Stimulated activated CD4-positive, alpha-beta T cell treated with anti-CD3 and anti-CD28 coated beads, Interleukin-4, amount 100 ng/mL, for 48 hours (primary cell): Measurements from ENCODE around the gene C6orf62.
A peak's percentile ranks its signal among the peaks of the same experiment; 100 is the strongest.
"Not testable (repeated sequence)": the region's sequence is repeated elsewhere in the genome, so short reads cannot be mapped to it uniquely, and the experiment has no call there.

Source experiments
- DNase-seq, 2 donors: peaks; one replicate each; pipeline ENCODE4 v3.0.0-alpha.2; 2020; ENCODE audit warnings: low read depth in 2 of 2

Gene C6orf62

DNA sequence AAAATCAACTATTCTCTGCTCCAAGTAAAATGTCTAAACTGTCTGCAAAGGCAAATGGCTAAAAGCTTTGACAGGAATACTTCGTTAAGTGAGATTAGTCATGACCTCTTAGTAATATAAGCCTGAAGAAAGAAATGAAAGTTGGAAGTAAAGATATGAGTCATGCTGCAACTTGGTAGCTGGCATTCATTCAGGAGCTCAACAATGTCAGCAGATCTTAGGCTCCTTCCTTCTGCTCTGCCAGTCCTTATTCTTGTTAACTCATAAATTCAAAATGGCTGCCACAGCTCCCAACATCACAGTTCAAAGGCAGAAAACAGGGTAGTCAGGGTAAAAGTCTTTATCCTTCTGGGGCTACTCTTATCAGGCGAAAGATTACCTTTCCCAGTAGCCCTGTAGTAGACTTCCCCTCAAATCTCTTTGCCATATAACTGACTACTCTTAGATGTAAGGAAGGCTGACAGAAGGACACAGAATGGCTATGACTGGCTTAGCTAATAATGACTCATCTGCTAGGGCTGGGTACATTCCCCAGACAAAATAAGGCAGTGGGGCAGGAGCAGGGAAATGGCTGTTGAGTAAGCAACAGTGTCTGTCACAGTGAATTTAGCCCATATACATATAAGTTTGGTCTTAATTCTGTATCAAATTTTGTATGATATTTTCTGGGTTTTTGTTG, 24.4 kb upstream of the C6orf62 start:
- DNase-seq: peak in 1 of 2 donors; percentile 26

DNA sequence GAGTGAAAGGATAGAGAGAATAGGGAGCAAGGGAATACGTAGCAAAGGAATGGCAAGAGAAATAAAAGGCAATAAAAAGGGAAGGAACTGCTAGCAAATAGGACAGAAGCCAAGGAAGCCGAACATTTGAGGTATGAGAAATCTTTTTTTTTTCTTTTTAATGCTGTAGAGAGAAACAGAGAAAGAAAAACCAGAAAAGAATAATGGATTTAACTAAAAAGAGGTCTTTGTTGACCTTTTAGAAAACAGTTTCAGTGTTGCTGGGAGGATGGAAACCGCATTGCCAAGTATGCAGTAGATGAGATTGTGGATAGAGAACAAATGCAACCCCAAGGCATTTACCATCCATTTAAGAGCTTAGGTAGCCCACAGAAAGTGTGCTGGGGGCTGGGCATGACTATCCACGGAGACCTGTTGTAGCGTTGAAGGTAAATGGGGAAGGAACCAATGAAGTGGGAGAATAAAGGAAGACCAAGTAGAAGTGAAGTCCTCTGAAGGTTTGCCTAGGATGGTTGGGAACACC, 23.3 kb upstream of the C6orf62 start:
- DNase-seq: no peak

DNA sequence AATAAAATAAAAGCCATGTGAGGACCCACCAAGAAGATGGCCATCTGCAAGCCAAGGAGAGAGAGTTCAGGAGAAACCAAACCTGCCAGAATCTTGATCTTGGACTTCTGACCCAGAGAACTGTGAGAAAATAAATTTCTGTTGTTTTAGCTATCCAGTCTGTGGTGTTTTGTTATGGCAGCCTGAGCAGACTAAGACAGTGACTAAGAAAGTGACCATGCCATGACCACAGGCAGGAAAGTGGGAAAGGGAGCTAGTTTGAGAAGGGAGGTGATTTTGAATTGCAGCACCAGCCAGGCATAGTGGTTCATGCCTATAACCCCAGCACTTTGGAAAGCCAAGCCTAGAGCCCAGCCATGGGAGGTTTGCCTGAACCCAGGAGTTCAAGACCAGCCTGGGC, 21.9 kb upstream of the C6orf62 start:
- no peak for DNase-seq

DNA sequence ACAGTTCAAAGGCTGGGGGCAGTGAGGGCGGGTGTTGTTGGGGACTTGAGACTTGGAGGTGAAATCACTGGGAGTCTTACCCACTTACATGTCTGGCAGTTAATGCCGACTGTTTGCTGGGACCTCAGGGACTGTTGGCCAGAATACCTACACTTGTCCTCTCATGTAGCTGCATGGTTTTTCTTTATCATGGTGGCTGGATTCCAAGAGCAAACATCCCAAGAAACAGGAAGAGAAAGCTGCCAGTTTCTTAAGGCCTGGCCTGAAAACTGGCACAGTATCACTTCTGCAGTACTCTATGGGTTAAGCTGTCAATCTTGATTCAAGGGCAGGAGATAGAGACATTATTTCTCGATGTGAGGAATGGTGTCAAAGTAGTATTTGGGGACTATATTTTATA, 19.8 kb upstream of the C6orf62 start:
- no peak for DNase-seq

DNA sequence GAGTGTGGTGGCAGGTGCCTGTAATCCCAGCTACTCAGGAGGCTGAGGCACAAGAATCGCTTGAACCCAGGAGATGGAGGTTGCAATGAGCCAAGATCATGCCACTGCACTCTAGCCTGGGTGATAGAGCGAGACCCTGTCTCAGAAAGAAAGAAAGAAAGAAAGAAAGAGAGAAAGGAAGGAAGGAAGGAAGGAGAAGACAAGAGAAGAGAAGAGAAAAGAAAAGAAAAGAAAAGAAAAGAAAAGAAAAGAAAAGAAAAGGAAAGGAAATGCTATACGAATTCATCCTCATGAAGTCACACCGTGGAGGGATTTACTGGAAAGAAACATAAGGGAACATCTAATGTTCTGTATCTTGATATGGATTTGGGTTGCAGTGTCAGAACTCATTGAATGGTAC, 15.8 kb upstream of the C6orf62 start:
- DNase-seq: not testable (repeated sequence)

DNA sequence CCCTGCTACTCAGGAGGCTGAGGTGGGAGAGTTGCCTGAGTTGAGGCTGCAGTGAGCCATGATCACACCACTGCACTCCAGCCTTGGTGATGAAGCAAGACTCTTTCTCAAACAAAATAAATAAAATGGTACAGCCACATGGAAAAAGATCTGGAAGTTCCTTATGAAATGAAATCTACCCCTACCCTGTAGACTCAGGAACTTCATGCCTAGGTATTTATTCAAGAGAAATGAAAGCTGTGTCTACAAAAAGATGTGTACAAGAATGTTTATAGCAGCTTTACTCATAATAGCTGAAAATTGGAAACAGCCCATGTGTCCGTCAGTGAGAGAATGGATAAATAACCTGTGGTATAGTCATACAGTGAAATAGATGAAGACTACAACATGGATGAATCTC, 15.2 kb upstream of the C6orf62 start:
- DNase-seq: no peak

DNA sequence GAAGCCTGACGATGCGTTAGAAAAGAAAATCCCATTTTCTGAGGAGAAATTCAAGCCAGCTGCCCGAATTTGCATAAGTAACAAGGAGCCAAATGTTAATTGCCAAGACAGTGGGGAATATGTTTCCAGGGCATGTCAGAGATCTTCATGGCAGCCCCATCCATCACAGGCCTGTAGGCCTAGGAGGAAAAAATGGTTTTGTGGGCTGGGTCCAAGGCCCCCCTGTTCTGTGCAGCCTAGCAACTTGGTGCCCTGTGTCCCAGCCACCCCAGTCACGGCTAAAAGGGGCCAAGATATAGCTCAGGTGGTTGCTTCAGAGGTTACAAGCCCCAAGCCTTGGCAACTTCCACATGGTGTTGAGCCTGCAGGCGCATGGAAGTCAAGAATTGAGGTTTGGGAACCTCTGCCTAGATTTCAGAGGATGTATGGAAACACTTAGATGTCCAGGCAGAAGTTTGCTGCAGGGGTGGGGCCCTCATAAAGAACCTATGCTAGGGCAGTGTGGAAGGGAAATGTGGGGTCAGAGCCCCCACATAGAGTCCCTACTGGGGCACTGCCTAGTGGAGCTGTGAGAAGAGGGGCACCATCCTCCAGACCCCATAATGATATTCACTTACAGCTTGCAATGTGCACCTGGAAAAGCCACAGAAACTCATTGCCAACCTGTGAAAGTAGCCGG, 12.6 kb upstream of the C6orf62 start:
- DNase-seq: not testable (repeated sequence)

DNA sequence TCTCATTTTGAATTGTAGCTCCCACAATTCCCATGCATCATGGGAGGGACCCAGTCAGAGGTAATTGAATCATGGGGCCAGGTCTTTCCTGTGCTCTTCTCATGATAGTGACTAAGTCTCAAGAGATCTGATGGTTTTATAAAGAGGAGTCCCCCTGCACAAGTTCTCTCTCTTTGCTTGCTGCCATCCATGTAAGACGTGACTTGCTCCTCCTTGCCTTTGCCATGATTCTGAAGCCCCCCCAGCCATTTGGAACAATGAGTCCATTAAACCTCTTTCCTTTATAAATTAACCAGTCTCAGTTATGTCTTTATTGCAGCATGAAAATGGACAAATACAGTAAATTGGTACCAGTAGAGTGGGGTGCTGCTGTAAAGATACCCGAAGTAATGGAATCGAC, 11.7 kb upstream of the C6orf62 start:
- DNase-seq: not testable (repeated sequence)

DNA sequence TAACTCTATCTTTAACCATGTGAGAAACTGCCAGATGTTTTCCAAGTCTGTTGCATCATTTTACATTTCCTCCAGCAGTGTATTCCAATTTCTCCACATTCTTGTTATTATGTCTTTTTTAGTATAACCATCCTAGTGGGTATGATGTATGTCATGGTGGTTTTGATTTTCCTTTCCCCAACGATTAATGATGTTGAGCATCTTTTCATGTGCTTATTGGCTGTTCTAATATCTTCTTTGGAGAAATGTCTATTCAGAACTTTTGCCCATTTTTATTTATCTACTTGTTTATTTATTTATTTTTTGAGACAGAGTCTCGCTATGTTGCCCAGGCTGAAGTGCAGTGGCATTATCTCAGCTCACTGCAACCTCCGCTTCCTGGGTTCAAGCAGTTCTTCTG, 4.3 kb upstream of the C6orf62 start:
- no peak for DNase-seq

DNA sequence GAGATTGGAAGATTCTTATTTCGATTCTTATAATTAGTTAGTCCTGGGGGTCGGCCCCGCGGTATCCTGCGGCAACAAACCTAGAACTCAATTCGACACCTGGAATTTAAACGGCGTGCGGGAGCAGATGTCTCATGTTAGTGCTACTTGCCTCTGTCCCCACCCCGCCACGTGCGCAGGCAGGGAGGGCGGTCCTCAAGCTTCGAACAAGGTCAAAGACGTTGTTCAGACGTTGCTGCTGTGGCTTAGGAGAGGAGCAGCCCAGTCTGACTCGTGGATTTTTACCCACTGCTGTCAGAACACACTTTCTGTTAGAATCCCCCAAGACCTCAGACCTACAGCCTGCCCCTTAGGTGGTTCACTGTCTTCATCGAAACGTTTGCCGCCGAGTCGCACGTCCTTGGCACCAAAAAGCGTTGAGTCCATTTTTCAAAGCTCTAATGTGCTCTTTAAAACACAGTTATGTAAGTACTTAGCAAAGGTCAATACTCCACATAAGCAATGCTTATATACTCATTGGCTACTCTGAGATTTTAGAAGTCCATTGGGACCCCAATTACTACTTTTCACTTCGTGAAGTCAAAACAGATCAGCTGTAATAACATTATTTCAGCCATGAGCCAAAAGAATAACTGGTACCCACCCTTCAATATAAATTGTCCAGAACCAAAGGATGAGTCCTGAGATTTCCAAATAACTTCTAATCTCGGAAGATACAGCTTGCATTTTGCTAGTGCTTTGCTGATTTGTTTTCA, 2.7 kb upstream of the C6orf62 start:
- DNase-seq: no peak

DNA sequence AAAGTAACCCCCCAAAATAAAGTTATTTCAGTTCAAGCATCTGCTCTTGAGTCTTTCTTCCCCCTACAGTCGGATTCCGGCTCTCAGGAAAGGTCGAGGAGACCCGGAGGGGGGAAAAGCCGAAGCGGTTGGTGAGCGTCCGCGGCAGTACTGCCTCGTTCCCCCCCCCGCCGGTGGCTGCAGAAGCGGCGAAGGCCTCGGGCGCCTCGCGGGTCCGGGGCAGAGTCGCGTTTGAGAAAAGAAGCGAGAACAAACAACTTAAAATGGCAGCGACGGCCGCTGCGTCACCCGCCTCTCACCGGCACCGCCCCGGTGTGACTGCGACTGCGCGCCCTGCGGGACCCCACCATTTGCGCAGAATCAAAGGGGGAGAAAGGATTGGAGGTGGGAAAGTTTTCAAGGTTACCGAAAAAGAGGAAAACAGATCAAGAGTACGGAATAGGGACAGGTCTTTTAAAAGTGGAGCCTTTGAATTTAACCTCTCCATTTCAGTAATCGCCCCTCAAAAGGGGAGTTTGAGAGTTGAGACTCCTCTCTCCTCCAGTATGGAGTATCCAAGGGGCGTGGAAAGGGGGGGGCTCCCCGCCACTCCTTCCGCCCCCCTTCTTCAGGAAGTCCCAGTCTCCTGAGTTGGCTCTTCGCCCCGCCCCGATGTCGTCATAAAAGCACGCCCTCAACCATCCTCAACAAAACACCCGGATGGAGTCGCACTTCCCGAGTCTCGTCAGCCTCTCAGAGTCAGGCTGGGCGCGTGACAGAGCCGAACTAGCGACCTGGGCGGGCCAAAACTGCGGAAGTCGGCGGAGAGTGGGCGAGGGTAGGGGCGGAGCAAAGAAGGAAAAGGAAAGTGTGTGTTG, 1.9 kb upstream of the C6orf62 start:
- peak; percentile 99 to 100 for DNase-seq

DNA sequence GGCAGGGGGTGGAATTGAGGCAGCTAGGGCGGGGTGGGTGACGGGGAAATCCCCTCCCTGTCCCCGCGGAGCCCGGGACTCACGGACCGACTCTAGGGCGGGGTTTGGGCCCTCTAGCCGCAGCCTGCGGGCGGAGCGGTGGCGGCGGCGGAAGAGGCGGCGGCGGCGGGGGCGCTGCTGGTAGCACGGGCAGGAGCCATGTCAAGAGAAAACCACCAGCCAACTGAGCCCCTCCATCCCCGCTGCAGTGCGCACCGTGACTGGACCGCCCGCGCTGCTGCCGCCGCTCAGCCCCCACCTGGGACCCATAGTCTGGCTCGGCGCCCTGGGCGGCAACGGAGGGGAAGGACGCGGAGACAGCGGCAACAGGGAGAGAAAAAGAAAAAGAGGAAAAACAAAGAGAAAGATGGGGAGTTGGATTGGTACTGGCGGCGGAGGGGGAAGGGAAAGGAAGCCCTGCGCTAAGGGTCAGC, 1.2 kb upstream of the C6orf62 start:
- DNase-seq: peak; percentile 58 to 69

DNA sequence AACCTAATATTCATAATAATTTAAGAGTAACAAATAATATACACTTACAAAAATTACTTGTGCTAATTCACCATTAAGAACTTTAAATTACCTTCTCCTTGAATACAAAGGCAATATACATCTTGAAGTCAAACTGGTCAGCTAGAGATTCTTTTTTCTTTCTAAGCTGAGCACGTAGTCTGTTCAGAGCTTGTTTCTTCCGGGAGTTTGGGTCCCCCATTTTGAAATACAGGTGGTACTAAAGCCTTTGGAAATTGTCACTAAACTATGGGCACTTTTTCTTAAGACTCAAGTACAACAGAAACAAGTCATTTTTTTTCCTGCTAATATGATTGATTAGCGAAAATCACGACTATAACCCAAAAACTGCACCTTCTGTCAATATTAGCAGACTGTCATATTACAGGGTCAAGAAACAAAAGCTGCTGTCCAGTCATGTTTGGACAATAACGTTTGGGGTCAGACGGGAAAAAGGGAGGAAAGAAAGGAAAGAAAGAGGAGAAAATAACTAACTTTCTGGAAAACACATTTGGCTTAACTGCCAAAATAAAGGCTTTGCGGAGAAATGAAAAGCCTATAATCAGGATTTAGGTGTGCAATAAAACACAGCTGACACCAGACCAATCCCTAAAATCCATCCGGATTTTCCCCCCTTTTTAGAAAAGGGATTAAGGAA, 367 bp downstream of the C6orf62 start:
- DNase-seq: no peak

DNA sequence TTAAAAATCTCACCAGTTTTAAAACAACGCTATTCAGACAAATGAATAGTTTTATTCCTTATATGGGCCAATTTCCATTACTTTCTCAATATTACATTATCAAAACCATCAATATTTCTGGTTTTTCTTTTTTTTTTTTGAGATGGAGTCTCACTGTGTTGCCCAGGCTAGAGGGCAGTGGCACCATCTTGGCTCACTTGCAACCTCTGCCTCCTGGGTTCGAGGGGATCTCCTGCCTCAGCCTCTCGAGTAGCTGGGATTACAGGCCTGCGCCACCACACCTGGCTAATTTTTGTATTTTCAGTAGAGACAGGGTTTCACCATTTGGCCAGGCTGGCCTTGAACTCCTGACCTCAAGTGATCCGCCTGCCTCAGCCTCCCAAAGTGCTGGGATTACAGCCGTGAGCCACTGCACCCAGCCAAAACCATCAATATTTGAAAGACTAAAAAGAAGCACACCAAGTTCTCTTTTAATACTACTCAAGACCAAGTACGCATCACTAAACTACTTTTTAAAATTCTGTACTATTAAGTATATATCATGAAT, 2.3 kb downstream of the C6orf62 start:
- DNase-seq: not testable (repeated sequence)

DNA sequence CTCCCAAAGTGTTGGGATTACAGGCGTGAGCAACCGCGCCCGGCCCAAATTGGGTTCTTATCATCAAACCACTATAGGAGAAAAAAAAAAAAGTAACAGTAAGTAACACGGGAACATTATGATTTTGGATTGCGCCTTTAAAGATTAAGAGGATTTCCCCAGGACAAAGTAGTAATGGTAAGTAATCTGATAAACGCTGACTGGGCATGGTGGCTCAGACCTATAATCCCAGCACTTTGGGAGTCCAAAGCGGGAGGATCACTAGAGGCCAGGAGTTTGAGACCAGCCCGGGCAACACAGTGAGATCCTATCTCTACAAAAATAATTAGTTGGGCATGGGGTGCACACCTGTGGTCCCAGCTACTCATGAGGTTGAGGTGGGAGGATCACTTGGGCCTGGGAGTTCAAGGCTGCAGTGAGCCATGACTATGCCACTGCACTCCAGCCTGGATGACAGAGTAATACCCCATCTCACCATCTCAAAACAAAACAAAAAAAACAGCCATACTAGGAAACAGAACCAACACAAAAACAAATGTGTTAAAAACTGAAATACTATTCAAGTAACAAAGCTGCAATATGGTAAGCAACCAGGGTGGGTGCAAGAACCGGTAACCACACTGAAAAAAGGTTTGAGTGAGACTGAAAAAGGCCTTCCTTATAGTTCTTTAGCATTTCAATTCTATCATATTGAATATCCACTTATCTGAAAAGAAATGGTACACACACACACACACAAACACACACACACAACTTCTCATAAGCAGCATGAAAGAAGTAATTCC, 8.2 kb downstream of the C6orf62 start:
- DNase-seq: no peak

DNA sequence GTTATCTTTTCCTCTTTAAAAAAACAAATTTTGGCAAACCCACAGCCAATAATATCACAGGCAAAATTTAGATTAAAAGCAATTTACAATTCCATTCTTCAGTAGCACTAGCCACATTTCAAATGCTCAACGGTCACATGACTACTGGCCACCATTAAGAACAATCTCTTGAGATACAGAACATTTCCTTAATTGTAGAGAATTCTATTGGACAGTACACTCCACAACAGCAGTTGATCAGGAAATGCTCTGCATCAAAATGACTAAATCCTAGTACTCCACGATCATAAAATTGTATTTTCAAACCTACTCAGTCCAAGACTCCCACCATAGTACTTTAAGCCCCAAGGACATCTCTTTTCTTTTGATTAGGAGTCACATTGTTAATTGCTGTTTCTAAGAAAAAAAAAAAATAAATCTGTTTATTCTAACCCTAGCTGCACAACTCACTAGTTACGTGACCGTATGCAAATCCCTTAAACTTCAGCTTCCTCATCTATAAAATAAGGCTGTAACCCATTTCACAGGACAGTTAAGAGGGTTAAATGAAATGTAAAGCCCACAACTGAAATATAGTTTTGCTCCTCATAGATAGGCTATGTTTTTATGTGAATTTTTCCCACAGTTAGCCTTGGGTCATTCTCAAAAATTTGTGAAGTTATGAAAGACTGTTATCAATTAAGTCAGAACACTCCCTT, 9.8 kb downstream of the C6orf62 start:
- DNase-seq: no peak

DNA sequence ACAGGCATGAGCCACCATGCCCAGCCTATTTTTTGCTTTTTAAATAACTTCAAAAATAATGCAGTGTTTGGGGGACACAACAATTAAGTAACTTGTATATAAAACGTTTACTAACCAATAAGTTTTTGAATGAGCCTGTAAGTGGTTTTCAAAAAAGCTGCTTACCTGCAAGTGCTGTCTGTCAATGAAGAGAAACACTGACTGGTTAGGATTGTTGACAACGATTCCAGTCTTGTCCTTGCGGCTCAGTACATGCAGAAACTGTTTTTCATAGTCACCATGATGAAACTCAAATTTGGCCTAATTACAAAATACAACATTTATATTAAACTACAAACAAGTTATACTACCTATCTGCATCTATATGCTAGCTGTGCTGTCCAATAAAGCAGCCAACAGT, 10.3 kb downstream of the C6orf62 start:
- DNase-seq: no peak

DNA sequence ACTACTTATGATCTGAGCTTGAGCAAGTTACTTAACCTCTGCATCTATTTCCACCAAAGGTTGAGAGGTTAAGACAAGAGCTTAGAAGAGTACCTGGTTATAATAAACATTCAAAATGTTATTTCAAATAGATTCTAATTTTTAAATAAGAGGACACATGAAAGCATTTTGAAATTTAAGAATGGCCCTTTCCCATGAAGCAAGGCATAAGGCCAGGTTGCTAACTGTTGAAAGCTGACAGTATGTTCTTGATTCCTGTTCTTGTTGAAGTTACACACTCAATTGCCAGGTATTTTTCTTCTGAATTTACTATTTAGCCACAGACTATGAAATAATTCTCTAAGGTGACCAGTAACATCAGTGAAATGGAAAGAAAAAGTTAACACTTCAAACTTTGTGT, 14.5 kb downstream of the C6orf62 start:
- no peak for DNase-seq

DNA sequence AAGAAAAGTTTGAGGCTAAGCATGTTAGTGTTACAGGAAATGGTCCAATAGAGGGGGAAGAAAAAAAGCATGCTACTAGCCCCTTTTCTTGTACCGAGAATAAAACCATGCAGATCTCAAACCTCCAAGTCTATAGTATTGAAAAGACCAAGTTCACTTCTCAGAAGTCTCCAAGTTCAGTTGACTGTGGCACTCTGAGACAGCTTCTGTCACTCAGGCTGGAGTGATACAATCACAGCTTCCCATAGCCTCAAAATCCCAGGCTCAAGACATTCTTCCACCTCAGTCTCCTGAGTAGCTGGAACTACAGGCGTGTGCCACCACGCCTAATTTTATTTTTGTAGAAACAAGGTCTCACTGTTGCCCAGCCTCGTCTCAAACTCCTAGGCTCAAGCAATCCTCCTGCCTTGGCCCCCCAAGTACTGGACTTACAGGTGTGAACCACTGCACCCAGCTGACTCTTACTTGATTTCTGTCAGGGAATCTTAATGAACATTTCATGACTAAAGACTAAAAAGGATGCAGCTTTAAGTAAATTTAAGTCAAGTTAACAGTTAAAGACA, 16.2 kb downstream of the C6orf62 start:
- DNase-seq: no peak
